ENCODE results near the gene PXDN.

Gene PXDN

DNA sequence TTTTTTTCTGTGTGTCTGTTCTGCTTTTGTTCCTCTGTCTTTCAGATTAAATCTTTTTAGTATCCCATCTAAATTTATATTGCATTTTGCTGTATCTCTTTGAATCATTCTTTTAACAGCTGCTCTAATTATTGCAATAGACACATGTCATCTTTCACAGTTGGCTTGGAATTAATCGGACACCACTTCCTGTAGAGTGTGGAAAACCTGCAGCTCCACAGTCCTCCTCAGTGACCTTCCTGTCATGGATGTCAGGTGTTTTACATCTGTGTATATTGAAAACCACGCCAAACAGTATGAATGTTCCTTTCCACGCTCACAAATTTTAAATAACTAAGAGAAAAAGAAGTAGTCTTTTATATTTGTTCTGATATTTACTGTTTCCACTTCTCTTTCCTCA is 135.3 kb downstream of the PXDN start:
- H3K4me3 ChIP-seq (ENCODE audit: low read length): no peak overlapping the region
- no peak for DNase-seq (ENCODE audit: low read depth)
- TF ChIP-seq, protein P1, sequence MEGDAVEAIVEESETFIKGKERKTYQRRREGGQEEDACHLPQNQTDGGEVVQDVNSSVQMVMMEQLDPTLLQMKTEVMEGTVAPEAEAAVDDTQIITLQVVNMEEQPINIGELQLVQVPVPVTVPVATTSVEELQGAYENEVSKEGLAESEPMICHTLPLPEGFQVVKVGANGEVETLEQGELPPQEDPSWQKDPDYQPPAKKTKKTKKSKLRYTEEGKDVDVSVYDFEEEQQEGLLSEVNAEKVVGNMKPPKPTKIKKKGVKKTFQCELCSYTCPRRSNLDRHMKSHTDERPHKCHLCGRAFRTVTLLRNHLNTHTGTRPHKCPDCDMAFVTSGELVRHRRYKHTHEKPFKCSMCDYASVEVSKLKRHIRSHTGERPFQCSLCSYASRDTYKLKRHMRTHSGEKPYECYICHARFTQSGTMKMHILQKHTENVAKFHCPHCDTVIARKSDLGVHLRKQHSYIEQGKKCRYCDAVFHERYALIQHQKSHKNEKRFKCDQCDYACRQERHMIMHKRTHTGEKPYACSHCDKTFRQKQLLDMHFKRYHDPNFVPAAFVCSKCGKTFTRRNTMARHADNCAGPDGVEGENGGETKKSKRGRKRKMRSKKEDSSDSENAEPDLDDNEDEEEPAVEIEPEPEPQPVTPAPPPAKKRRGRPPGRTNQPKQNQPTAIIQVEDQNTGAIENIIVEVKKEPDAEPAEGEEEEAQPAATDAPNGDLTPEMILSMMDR (conservative IDR thresholded peaks at IDR 0.05; ENCODE audit: low read depth, low read length): no peak

DNA sequence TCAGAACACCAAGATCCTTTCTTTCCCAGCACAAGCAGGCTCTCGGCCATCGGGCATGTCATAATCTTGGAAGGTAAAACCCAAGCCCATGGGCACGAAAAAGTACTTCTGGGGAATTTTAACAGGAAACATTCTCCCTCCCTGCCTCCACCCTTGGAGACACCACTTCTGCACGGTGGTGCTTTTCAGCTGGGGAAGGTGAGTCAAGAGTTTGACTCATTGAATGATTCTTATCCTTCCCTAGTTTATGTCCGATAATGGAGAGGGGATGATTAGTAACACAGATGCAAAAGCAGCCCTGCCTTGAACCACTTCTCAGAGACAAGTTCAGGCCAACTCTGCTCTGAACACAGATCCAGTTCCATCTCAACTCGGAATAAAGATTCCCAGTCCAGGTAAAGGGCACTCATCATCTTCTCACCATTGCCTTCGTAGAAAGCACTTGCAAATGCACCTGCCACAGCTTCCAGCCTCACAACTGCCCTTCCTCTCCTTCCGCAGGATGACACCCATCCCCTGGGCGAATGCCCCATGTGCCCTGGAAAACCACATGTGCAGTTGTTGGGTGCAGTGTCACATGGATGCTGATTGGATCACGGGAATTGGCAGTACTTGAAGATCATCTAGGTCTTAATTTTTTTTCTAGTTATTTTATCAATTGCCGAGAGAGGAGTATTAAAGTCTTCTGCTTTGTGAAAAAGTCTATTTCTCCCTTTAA is 136.2 kb downstream of the PXDN start:
- H3K4me3 ChIP-seq (ENCODE audit: low read length): no peak overlapping the region
- DNase-seq (ENCODE audit: low read depth): no peak
- TF ChIP-seq, protein P1 (conservative IDR thresholded peaks at IDR 0.05; ENCODE audit: low read depth, low read length): no peak

DNA sequence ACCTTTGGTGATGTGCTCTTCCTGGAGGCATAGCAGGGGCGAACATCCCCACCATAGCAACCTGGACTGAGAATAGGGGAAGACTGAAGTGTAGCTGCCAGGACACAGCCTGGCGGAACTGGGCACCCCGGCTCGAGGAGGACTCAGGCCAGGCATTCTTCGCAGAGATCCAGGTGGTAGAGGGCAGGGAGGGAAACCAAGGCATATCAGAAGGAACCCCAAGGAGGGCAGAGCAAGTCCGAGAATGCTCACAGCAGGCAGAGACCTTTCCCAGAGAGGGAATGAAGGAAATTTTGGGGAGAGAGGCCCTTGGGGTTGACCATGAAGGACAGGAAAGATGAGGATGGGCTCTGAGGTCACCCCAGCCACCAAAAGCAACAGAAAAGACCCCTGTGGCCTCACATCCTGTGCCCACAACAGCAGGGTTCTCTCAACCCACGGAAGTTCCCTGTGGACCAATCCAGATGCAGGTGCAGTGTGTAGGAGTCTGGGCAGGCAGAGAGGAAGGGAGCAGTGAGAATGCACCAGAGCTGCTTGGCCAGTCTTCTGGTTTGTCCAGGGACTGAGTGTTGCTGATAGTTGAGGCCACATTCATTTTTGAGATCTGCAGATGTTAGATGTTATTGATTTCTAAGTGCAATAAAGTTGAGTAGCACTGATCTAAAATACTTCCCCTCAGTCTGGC is 136.9 kb downstream of the PXDN start:
- DNase-seq (ENCODE audit: low read depth): no peak
- H3K4me3 ChIP-seq (ENCODE audit: low read length): no peak overlapping the region
- TF ChIP-seq, protein P1 (conservative IDR thresholded peaks at IDR 0.05; ENCODE audit: low read depth, low read length): no peak

DNA sequence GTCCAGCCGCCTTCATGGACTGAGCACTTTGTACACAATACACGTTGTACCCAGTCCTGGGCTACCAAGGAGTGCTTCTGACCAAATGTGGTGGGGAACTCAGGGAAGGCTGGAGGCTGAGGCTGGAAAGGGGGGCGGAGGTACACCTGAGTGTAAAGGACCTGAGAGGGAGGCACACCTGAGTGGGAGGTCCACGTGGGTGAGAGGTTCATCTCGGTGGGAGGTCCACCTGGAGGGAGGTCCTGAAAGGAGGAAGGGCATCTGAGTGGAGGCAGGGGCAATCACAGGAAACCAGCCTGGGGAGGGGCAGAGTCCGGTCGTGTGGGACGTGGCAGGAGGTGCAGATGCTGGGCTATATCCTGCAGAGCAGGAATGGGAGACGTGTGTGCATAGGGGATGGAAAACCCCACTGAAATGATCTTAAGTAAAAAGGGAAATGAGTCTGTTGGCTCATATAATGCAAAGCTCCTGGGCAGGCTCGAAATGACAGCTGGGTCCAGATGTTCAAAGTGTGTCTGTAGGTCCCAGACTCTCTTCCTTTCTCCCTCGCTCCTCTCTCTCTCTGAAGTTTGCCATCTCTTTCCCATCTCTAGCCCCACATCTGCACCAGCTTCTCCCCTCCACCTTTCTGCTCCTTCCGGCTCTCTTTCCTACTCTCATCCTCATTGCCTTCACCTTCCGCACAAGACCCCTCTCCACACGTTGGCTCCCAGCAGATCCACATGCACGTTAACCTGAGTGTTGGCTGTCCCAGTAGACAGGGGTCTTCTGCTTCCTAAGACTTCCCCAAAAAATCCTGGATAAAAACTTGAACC is 137.7 kb downstream of the PXDN start:
- H3K4me3 ChIP-seq (ENCODE audit: low read length): no peak overlapping the region
- DNase-seq (ENCODE audit: low read depth): no peak
- TF ChIP-seq, protein P1 (conservative IDR thresholded peaks at IDR 0.05; ENCODE audit: low read depth, low read length): no peak

DNA sequence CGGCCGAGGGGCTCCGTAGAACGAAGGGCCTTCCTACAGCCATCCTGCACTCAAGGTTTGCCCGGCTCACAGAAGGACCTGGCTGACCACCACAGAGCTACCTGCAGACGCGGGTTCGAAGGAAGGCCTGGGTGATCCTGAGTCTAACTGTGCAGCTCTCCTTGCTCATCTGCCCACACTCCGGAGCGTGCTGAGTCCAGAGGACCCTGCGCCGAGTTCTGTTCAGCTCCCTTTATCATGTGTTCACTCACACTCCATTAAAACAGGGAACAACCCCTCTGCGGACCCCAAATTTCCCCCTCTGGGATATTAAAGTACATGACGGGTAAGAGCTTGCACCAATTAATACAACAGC is 138.3 kb downstream of the PXDN start:
- TF ChIP-seq, protein P1 (conservative IDR thresholded peaks at IDR 0.05; ENCODE audit: low read depth, low read length): no peak
- H3K4me3 ChIP-seq (ENCODE audit: low read length): no peak overlapping the region
- no peak for DNase-seq (ENCODE audit: low read depth)

DNA sequence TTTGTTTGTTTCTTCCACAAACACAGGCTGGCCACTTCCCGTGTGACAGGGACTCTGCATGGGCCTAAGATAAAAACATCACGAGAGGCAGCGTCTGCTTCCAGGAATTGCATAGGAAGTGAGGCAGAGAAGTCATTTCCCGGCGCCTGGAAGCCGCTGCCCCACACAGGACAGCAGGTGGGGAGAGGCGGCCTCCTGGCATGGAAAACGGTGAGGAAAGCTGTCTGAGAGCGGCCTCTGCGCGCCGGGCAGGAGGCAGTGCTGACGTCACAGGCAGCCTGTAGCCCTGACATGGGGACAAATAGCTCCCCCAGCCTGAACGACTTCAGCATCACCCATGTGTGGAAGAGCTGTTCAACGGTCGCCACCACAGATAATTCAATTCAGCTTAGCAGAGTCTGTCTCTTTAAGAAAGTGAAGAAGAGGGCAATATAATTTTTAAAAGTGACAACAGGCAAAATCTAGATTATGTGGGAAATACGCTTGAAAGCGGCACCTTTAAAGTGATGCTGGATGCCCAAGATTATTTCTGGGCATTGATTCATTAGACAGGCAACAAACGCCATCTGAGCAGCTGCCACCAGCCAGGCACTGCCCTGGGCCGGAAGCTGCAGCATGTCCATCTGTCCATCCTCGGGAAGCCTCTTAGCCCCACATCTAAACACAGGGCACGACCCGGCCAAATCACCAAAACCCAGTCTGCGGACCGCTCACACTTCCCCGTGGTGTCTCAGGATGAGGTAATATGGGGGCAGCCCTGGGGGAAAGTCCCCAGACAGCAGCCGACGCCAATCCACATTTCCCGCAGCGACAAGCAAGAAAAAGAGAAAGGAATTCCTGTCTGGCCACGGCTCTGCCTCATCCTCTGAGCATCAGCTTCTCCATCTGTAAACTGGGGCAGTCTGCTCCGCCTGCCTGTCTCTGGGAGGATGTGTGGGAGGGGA is 138.9 kb downstream of the PXDN start:
- H3K4me3 ChIP-seq (ENCODE audit: low read length): no peak overlapping the region
- DNase-seq (ENCODE audit: low read depth): no peak
- TF ChIP-seq, protein P1 (conservative IDR thresholded peaks at IDR 0.05; ENCODE audit: low read depth, low read length): no peak
